ENCODE data around the gene VSTM4.

The VSTM4 gene

DNA sequence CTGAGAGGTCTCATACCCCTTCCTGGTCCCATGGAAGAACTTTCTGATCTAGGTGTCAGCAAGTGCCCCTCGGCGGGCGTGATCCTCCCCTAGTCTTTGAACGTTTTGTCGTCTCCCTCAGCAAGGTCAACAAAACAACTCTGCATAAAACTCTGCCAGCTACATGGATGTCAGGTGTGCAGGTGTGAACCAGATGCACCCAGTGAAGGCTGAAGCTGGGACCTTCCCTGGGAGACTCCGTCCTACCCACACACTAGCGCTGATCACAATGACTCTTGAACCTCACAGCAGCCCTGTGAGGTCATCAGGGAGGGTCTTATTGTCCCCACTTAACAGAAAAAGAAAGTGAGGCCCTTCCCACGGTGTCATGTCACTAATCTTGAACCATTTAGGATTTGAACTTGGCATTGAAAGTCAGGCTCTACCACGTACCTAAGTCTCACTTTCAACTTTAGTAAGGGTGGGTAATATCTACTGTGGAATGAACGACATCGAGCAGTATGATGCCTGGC lies 68.1 kb downstream of the VSTM4 start:
- no peak for DNase-seq (ENCODE audit: low read depth in 1 of 2, low spot score in 1 of 2)

- DNase-seq (ENCODE audit: low read depth in 1 of 2, low spot score in 1 of 2), result no peak
Measured at GRCh38 chr10:49044293-49045193, 70.8 kb downstream of the VSTM4 start.

DNA sequence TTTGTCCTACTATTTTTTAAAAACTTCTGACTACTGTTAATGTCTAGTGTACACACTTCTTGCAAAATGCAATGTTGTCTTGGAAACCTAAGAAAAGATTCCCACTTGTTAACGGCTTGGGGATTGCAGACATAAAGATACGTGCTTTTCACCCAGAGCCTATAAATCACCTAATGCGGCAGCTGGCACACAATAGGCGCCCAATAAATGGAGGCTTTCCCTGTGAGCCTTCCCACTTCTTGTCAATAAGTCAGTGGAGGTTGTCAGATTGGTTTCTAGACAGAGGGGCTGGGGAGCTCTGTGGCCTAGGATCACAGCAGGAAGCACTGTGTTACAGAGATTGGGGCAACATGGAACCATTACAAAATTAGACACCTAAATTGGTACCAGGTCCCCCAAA lies 74.7 kb downstream of the VSTM4 start:
- DNase-seq (ENCODE audit: low read depth in 1 of 2, low spot score in 1 of 2), result no peak

- no peak for DNase-seq (ENCODE audit: low read depth in 1 of 2, low spot score in 1 of 2)
Measured at GRCh38 chr10:49039409-49039808, 75.9 kb downstream of the VSTM4 start.

DNA sequence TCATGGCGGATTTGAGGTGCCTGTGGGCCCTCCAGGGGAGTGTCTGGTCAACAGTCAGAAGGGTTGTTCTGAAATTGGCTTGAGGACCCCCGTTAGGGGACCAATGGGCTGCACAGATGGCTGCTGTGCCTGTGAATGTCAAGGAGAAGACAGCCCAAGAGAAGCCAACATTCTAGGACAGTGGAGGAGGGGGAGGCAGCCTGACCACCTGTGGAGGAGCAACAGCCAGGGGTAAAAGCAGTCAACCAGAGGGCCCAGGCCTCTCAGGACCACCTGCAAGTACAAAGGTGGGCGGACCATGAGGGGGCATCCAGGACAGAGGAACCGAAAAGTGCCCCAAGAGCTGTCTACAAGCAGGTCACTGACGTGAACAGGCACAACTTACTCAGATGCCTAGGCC lies 76.6 kb downstream of the VSTM4 start:
- no peak for DNase-seq (ENCODE audit: low read depth in 1 of 2, low spot score in 1 of 2)

- DNase-seq (ENCODE audit: low read depth in 1 of 2, low spot score in 1 of 2), result no peak
Measured at GRCh38 chr10:49037187-49037586, 78.1 kb downstream of the VSTM4 start.

- DNase-seq (ENCODE audit: low read depth in 1 of 2, low spot score in 1 of 2), result no peak
Measured at GRCh38 chr10:49036638-49037037, 78.7 kb downstream of the VSTM4 start.

GRCh38 chr10:49035920-49036319 lies 79.4 kb downstream of the VSTM4 start:
- DNase-seq (ENCODE audit: low read depth in 1 of 2, low spot score in 1 of 2), result no peak

- no peak for DNase-seq (ENCODE audit: low read depth in 1 of 2, low spot score in 1 of 2)
Measured at GRCh38 chr10:49034925-49035324, 80.4 kb downstream of the VSTM4 start.

DNA sequence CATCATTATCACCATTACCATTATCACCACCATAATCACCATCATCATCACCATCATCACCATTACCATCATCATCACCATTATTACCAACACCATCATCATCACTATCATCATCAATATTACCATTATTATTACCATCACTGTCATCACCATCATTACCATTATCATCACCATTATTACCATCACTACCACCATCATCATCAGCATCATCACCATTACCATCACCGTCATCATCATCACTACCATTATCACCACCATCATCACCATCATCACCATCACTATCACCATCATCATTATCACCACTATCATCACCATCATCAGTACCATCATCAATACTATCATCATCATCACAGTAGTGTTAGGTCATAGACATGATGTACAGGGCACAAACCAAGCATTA lies 81.4 kb downstream of the VSTM4 start:
- no peak for DNase-seq (ENCODE audit: low read depth in 1 of 2, low spot score in 1 of 2)

DNA sequence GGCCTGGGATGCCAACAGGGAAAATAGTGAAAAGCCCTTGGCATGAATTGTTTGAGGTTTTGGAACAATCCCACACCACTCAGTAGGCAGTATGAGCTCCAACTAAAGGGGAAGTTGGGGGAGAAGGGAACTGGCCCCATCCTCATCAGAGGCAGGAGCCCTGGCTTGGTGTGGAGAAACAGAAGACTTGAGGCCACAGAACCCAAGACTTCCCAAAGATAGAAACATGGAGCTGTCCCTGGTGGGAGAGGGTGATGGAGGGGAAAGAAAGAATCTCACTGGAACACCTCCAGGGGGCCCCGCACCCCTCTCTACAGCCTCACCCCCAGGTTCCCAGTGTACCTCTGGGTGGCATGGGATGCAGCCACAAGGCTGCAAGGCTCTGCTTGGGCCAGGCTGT lies 85.7 kb downstream of the VSTM4 start:
- DNase-seq (ENCODE audit: low read depth in 1 of 2, low spot score in 1 of 2), result no peak

DNA sequence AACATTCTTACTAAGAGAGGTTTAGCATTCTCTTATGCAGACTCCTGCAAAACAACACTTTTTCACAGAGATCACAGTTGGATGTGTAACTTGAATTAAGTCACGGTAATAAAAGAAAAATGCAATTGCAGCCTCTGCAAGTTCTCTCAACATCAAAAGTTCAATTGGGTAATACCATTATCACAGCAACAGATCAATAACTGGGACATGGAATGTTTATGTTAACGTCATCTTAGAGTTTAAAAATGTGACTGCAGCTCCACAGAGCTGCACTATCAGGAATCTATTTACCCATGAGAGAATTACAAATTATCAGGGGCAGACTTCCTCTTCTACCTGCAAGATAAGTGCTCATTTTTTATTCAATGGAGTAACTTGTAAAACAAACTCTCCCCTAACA lies 86.7 kb downstream of the VSTM4 start:
- DNase-seq (ENCODE audit: low read depth in 1 of 2, low spot score in 1 of 2), result no peak

GRCh38 chr10:49025347-49025983 lies 89.9 kb downstream of the VSTM4 start:
- DNase-seq (ENCODE audit: low read depth in 1 of 2, low spot score in 1 of 2), result no peak

DNA sequence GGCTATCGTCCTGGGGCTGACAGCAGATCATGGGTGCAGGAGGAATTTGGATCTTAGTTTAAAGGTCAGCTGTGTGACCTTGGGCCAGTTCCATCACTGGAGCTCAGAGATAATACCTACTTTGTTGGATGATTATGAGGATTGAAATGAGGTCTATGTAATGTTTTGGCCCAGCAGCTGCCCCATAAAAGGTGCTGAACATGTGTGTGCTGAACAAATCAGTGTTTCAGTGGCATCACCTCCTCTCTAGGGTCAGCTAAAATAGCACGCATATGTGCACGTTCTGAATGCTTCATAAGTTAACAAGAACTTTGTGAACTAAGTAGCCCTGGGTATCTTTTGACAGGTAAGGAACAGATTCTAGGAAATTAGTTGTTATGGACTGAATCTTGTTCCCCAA lies 90.8 kb downstream of the VSTM4 start:
- DNase-seq (ENCODE audit: low read depth in 1 of 2, low spot score in 1 of 2), result no peak

DNA sequence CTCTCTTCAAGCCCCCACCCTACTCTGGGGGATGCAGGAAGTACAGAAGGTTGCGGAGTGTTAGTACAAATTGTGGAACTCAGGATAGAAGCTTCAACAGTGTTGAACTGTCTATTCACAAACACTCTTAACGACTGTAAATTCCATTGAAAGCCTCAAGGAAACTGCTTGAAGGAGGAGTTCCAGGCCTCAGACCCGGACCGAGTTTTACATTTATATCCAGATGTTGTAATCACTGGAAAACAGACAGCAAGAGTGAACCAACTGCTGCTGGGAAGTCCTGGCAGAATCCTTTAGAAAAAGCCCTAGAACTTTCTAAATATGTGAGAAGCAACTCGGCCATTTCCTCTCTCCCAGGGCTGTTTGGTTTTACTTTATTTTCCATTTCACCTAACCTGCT lies 91.6 kb downstream of the VSTM4 start:
- no peak for DNase-seq (ENCODE audit: low read depth in 1 of 2, low spot score in 1 of 2)

- DNase-seq (ENCODE audit: low read depth in 1 of 2, low spot score in 1 of 2), result no peak
Measured at GRCh38 chr10:49023071-49023470, 92.3 kb downstream of the VSTM4 start.

GRCh38 chr10:49021685-49022084 lies 93.6 kb downstream of the VSTM4 start:
- DNase-seq (ENCODE audit: low read depth in 1 of 2, low spot score in 1 of 2), result no peak

GRCh38 chr10:49015700-49016099 lies 99.6 kb downstream of the VSTM4 start:
- DNase-seq (ENCODE audit: low read depth in 1 of 2, low spot score in 1 of 2), result no peak

DNA sequence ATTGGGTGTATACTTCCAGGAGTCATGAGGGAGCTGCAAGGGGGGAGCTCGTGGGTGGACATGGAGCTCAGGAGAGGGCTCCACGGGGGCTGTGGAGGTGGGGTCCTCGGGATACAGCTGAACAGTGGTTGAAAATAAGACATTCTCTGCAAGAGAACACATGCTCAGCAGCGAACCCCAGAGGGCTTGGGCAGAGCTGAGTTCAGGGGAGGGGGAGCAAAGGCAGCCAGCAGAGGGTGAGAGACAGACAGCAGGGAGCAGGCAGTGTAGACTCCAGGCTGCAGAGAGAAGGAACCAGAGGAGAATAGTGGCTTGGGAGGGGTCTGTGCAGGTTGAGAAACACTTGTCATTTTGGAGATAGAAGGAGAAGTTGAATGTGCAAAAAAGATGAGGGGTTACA lies 102.7 kb downstream of the VSTM4 start:
- DNase-seq (ENCODE audit: low read depth in 1 of 2, low spot score in 1 of 2), result no peak

DNA sequence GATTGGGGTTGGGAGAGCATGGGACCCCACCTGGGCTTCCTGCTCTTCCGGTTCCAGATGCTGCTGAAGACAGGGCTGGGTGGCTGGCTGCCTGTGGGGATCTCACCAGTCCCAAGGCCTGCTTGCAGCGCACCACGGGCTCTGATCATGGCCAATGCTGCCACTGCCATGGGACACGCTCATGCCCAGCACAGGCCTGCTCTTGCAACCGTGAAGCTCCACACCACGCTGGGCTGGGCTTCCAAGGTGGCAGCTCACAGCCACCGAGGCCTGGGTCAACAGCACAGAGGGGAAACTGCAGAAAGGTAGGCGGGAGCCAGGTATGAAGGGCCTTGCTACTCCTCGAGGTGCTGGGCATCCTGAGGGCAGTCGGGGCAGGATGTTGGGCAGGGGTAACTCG lies 103.6 kb downstream of the VSTM4 start:
- no peak for DNase-seq (ENCODE audit: low read depth in 1 of 2, low spot score in 1 of 2)

GRCh38 chr10:49010865-49011264 lies 104.5 kb downstream of the VSTM4 start:
- DNase-seq (ENCODE audit: low read depth in 1 of 2, low spot score in 1 of 2), result no peak

GRCh38 chr10:49010295-49010694 lies 105.0 kb downstream of the VSTM4 start:
- no peak for DNase-seq (ENCODE audit: low read depth in 1 of 2, low spot score in 1 of 2)

All from activated CD4-positive, alpha-beta T cell treated with anti-CD3 and anti-CD28 coated beads, Interleukin-2, amount 50 U/mL, for 24 hours (primary cell).